HCT116 (cell line): Measurements from ENCODE around the gene DGKK.

Experiments
- CTCF ChIP-seq, 3 experiments: fragments of 200-600 bp in 1 of 3; sonication (generic) in 1 of 3; IDR thresholded peaks in 2 of 3; conservative IDR thresholded peaks in 1 of 3; 2 replicates each; pipeline ENCODE4 v1.5.1; 2012 to 2017; ENCODE audit warnings: low read depth in 2 of 3, low read length in 2 of 3, antibody characterized with exemption in 1 of 3, borderline replicate concordance in 1 of 3, control low read depth in 1 of 3, mild to moderate bottlenecking in 1 of 3, mixed read lengths in 1 of 3, mixed run types in 1 of 3, moderate library complexity in 1 of 3; ENCODE audit not compliant: insufficient read depth in 1 of 3
- EGR1 ChIP-seq: IDR thresholded peaks from 2 replicates; pipeline ENCODE4 v1.6.1; 2012; ENCODE audit warnings: low read depth
- MAX ChIP-seq: IDR thresholded peaks from 2 replicates; pipeline ENCODE4 v1.6.1; 2012
- POLR2A ChIP-seq: IDR thresholded peaks from 2 replicates; pipeline ENCODE4 v1.7.0; 2011; ENCODE audit warnings: borderline replicate concordance; ENCODE audit not compliant: insufficient read depth, insufficient read length; ENCODE audit errors: extremely low read depth
- RAD21 ChIP-seq: IDR thresholded peaks from 2 replicates; pipeline ENCODE4 v1.6.1; 2012; ENCODE audit warnings: low read depth, mild to moderate bottlenecking
- ZNF274 ChIP-seq: fragments of 200-500 bp; sonication (Bioruptor generic); IDR thresholded peaks from 2 replicates; pipeline ENCODE4 v1.6.1; 2014; ENCODE audit warnings: mild to moderate bottlenecking, low read depth, low read length, inconsistent platforms

GRCh38 chrX:50386520-50386919, 84.1 kb downstream of the DGKK start:
- no peak for TF ChIP-seq CTCF (IDR thresholded peaks at IDR 0.05 in 2 of 3, conservative IDR thresholded peaks at IDR 0.05 in 1 of 3; ENCODE audit: borderline replicate concordance in 1 of 3, insufficient read depth in 1 of 3, low read depth in 2 of 3, low read length in 2 of 3)
- TF ChIP-seq MAX = no peak
- no peak for TF ChIP-seq POLR2A
- no peak for TF ChIP-seq ZNF274
- TF ChIP-seq EGR1 = no peak
- no peak for TF ChIP-seq RAD21
